Tibial artery (tissue), 4 donors: ENCODE measurements around the gene HIGD1C.
"Not testable (repeated sequence)": the region's sequence is repeated elsewhere in the genome, so short reads cannot be mapped to it uniquely, and the experiment has no call there.

Source experiments
- DNase-seq, 2 donors: peaks; one replicate each; pipeline ENCODE4 v3.0.0-alpha.2; 2019
- H3K27ac ChIP-seq, 2 donors: fragments of 200-600 bp; sonication (generic) in 1 of 2; 1 replicate in 1 of 2; 2 replicates in 1 of 2; pipeline ENCODE4 v1.5.1; 2018 to 2019; ENCODE audit warnings: mild to moderate bottlenecking in 1 of 2
- H3K27me3 ChIP-seq, 2 donors: fragments of 200-600 bp; sonication (generic) in 1 of 2; one replicate each; pipeline versions ENCODE4 v1.5.1 to v1.6.0; 2016 to 2019
- H3K36me3 ChIP-seq, 3 donors: fragments of 200-600 bp; sonication (generic) in 2 of 3; one replicate each; pipeline ENCODE4 v1.5.1; 2016 to 2019; ENCODE audit warnings: mild to moderate bottlenecking in 2 of 3
- H3K4me1 ChIP-seq, 4 donors: fragments of 200-600 bp; sonication (generic) in 2 of 4; 1 replicate in 3 of 4; 2 replicates in 1 of 4; pipeline ENCODE4 v1.5.1; 2016 to 2019
- H3K4me3 ChIP-seq, 2 donors: fragments of 200-600 bp; sonication (generic) in 1 of 2; 1 replicate in 1 of 2; 2 replicates in 1 of 2; pipeline ENCODE4 v1.5.1; 2018 to 2019; ENCODE audit warnings: mild to moderate bottlenecking in 2 of 2
- H3K9me3 ChIP-seq, 3 donors: fragments of 200-600 bp; sonication (generic) in 1 of 3; one replicate each; pipeline ENCODE4 v1.5.1; 2016 to 2019
- CTCF ChIP-seq, 2 experiments: fragments of 200-600 bp in 1 of 2; fragments of 450-650 bp in 1 of 2; IDR thresholded peaks; one replicate each; pipeline ENCODE4 v1.5.1; 2017 to 2019; ENCODE audit warnings: antibody characterized with exemption in 2 of 2, mild to moderate bottlenecking in 1 of 2, moderate library complexity in 1 of 2
- intact Hi-C: fragments of 100-400 bp; cut with DNase I; formaldehyde crosslinking; loops from one replicate; pipeline ENCODE4 v1.15.0; 2023; ENCODE audit warnings: low total_unique reads

Gene HIGD1C

GRCh38 chr12:50925342-50925651 is 27.0 kb upstream of the HIGD1C start:
- H3K27ac ChIP-seq, result peak overlapping the region; percentile 81 to 84
- H3K9me3 ChIP-seq, result no peaks in the 10 kb centered on the region
- H3K36me3 ChIP-seq, result peaks cover 6 to 17% (median 7%) of the 10 kb centered on the region in 3 donors
- no peak for TF ChIP-seq CTCF (IDR thresholded peaks at IDR 0.05)
- intact Hi-C loops, result loop anchor here (5.0 kb wide), 1 partner anchor 57 kb away; no protein-coding TSS in a partner anchor
- DNase-seq, result peak in 1 of 2 donors; percentile 67
- peak overlapping the region; percentile 63 to 76 for H3K4me3 ChIP-seq
- no peaks in the 10 kb centered on the region for H3K27me3 ChIP-seq
- H3K4me1 ChIP-seq, result peaks cover 0 to 52% (median 27%) of the 10 kb centered on the region in 4 donors

- intact Hi-C loops, result loop anchor here (5.0 kb wide), 1 partner anchor 56 kb away; no protein-coding TSS in a partner anchor
- no peak for TF ChIP-seq CTCF (IDR thresholded peaks at IDR 0.05)
- peaks cover 0 to 58% (median 27%) of the 10 kb centered on the region in 4 donors for H3K4me1 ChIP-seq
- peaks cover 12 to 23% (median 13%) of the 10 kb centered on the region in 3 donors for H3K36me3 ChIP-seq
- H3K27ac ChIP-seq, result peak overlapping the region; percentile 81 to 84
- H3K9me3 ChIP-seq, result no peaks in the 10 kb centered on the region
- DNase-seq, result no peak
- no peaks in the 10 kb centered on the region for H3K27me3 ChIP-seq
- peak overlapping the region; percentile 63 to 76 for H3K4me3 ChIP-seq
Measured at GRCh38 chr12:50925920-50926319, 26.4 kb upstream of the HIGD1C start.

GRCh38 chr12:50926415-50926814 is 25.9 kb upstream of the HIGD1C start:
- TF ChIP-seq CTCF (IDR thresholded peaks at IDR 0.05), result no peak
- Histone ChIP-seq H3K36me3 (peaks cover 17 to 28% (median 17%) of the 10 kb centered on the region in 3 donors), H3K27me3 (no peaks in the 10 kb centered on the region), H3K4me1 (peaks cover 0 to 63% (median 27%) of the 10 kb centered on the region in 4 donors), H3K9me3 (no peaks in the 10 kb centered on the region), H3K27ac (peak overlapping the region; percentile 81 to 84), H3K4me3 (peak overlapping the region; percentile 63 to 76)
- intact Hi-C loops, result loop anchor here (5.0 kb wide), 1 partner anchor 56 kb away; no protein-coding TSS in a partner anchor
- DNase-seq, result no peak

- not testable (repeated sequence) for H3K9me3 ChIP-seq, DNase-seq, H3K27me3 ChIP-seq
- peak overlapping the region; percentile 63 to 76 for H3K4me3 ChIP-seq
- H3K27ac ChIP-seq, result peak overlapping the region; percentile 81 to 84
- intact Hi-C loops, result loop anchor here (5.0 kb wide), 1 partner anchor 55 kb away; no protein-coding TSS in a partner anchor
- H3K36me3 ChIP-seq, result peaks cover 20 to 31% (median 21%) of the 10 kb centered on the region in 3 donors
- H3K4me1 ChIP-seq, result peaks cover 0 to 67% (median 28%) of the 10 kb centered on the region in 4 donors
Measured at GRCh38 chr12:50926932-50927331, 25.4 kb upstream of the HIGD1C start.

- H3K27ac ChIP-seq, result peak overlapping the region; percentile 81 to 84
- TF ChIP-seq CTCF (IDR thresholded peaks at IDR 0.05), result no peak
- H3K9me3 ChIP-seq, result no peaks in the 10 kb centered on the region
- DNase-seq, result no peak
- H3K27me3 ChIP-seq, result no peaks in the 10 kb centered on the region
- peaks cover 21 to 32% (median 23%) of the 10 kb centered on the region in 3 donors for H3K36me3 ChIP-seq
- intact Hi-C loops, result loop anchor here (5.0 kb wide), 1 partner anchor 55 kb away; no protein-coding TSS in a partner anchor
- H3K4me3 ChIP-seq, result peak overlapping the region; percentile 63 to 76
- peaks cover 0 to 67% (median 25%) of the 10 kb centered on the region in 4 donors for H3K4me1 ChIP-seq
Measured at GRCh38 chr12:50927356-50927755, 25.0 kb upstream of the HIGD1C start.

- Histone ChIP-seq H3K4me3 (peak overlapping the region; percentile 63 to 76), H3K27me3 (no peaks in the 10 kb centered on the region), H3K9me3 (no peaks in the 10 kb centered on the region), H3K4me1 (peaks cover 0 to 66% (median 21%) of the 10 kb centered on the region in 4 donors), H3K36me3 (peaks cover 21 to 37% (median 23%) of the 10 kb centered on the region in 3 donors), H3K27ac (peak overlapping the region; percentile 81 to 84)
- no peak for TF ChIP-seq CTCF (IDR thresholded peaks at IDR 0.05)
- intact Hi-C loops, result loop anchor here (5.0 kb wide), 1 partner anchor 55 kb away; no protein-coding TSS in a partner anchor
- DNase-seq, result no peak
Measured at GRCh38 chr12:50927766-50928224, 24.5 kb upstream of the HIGD1C start.
